ENCODE measurements around the gene ACP7. TPM values are rescaled to one million over a fixed set of nuclear protein-coding genes. Genes with fewer than 3 reads are reported as not detected.

Gene ACP7
- total RNA-seq, 2 donors from 2014 or later: 0.80 TPM; not detected in 1

DNA sequence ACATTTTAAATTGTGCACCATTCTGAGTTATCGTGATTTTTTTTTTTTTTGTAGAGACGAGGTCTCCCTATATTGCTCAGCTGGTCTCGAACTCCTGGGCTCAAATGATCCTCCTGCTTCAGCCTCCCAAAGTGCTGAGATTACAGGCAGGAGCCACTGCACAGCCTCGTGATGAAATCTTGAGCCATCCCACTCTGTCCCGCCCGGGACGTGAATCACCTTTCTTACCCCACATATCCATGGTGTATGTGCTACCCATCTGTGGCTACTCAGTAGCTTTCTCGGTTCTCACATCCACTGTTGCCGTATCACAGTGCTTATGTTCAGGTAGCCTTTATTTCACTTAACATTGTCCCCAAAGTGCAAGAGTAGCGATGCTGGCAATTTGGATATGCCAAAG, 67.9 kb downstream of the ACP7 start:
- no peak overlapping the region for H3K4me3 ChIP-seq
- intact Hi-C loops (cut with DNase I): no loop called here
- no peak for TF ChIP-seq POLR2A (IDR thresholded peaks at IDR 0.05)
- TF ChIP-seq, protein P1, sequence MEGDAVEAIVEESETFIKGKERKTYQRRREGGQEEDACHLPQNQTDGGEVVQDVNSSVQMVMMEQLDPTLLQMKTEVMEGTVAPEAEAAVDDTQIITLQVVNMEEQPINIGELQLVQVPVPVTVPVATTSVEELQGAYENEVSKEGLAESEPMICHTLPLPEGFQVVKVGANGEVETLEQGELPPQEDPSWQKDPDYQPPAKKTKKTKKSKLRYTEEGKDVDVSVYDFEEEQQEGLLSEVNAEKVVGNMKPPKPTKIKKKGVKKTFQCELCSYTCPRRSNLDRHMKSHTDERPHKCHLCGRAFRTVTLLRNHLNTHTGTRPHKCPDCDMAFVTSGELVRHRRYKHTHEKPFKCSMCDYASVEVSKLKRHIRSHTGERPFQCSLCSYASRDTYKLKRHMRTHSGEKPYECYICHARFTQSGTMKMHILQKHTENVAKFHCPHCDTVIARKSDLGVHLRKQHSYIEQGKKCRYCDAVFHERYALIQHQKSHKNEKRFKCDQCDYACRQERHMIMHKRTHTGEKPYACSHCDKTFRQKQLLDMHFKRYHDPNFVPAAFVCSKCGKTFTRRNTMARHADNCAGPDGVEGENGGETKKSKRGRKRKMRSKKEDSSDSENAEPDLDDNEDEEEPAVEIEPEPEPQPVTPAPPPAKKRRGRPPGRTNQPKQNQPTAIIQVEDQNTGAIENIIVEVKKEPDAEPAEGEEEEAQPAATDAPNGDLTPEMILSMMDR (IDR thresholded peaks at IDR 0.05): no peak
- H3K27ac ChIP-seq: no peak overlapping the region
- H3K9me3 ChIP-seq: no peaks in the 10 kb centered on the region
- no peaks in the 10 kb centered on the region for H3K36me3 ChIP-seq
- DNase-seq (ENCODE audit: low spot score): no peak
- peaks cover 29% of the 10 kb centered on the region for H3K4me1 ChIP-seq (replicated peaks)
- WGBS: 92% methylated on average over 10 of the region's 10 CpGs
- no peaks in the 10 kb centered on the region for H3K27me3 ChIP-seq (replicated peaks; ENCODE audit: insufficient read depth)

DNA sequence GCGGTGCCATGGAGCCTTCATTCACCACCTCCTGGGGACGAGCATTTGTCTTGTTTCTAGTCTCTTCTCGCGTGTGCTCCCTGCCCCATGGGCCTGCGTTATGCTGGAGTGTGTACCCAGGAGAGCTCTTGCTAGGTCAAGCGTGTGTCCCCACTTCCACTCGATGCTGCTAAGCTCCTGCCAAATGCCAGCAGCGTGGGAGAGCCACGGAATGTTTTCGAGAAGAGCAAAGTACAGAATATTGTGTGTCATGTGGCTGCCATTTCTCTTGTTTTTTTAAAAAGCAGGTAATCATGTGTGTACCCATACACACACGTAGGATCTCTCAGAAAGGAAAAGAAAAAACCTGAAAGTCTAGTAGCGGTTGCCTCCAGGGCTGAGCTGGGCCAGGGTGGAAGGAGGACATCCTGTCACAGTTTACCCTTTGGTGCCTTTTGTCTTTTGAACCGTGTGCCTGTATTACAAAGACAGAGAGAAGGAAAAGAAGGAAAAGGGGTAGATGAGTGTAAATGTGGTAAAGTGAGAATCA, 70.0 kb downstream of the ACP7 start:
- WGBS: 57% methylated on average over 13 of the region's 13 CpGs
- Histone ChIP-seq H3K27me3 (replicated peaks; ENCODE audit: insufficient read depth) (no peaks in the 10 kb centered on the region), H3K4me3 (no peak overlapping the region), H3K27ac (peak overlapping the region; percentile 66 to 74), H3K4me1 (replicated peaks) (peaks cover 36% of the 10 kb centered on the region), H3K9me3 (no peaks in the 10 kb centered on the region), H3K36me3 (no peaks in the 10 kb centered on the region)
- intact Hi-C loops (cut with DNase I): no loop called here
- no peak for DNase-seq (ENCODE audit: low spot score)
- no peak for TF ChIP-seq POLR2A (IDR thresholded peaks at IDR 0.05)
- TF ChIP-seq, protein P1 (IDR thresholded peaks at IDR 0.05): peak in 1 of 4 experiments; percentile 34
- TF ChIP-seq POLR2AphosphoS5 (IDR thresholded peaks at IDR 0.05): no peak

DNA sequence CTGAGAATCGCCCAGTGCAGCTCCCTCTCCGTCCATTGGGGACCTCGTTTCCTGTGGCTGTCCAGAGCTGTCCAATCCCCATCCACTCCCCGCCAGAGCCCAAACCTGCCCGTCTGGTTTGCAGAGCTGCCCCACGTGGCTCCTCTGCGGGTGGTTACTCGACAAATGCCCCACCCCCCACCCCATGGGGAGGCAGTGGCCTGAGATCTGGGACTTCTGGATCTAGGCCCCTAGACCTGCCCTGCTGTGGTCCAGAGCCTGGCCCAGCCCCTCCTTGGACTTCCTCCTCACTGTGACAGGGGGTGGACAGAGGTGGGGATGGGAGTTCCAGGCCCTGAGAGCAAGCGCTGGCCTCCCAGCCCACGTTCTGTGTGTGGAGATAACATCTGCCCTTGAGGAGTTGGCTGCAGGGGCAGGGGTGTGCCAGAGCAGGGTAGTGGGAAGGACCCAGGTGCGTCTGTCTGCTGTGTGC, 70.5 kb downstream of the ACP7 start:
- intact Hi-C loops (cut with DNase I): no loop called here
- no peaks in the 10 kb centered on the region for H3K9me3 ChIP-seq
- H3K4me3 ChIP-seq: no peak overlapping the region
- peak; percentile 90 for DNase-seq (ENCODE audit: low spot score)
- H3K27me3 ChIP-seq (replicated peaks; ENCODE audit: insufficient read depth): no peaks in the 10 kb centered on the region
- peaks cover 41% of the 10 kb centered on the region for H3K4me1 ChIP-seq (replicated peaks)
- TF ChIP-seq POLR2A (IDR thresholded peaks at IDR 0.05) (no peak), POLR2AphosphoS5 (IDR thresholded peaks at IDR 0.05) (peak; percentile 71)
- TF ChIP-seq, protein P1 (IDR thresholded peaks at IDR 0.05): peak in 2 of 4 experiments; percentile 3 to 44
- WGBS: 26% methylated on average over 11 of the region's 11 CpGs
- H3K27ac ChIP-seq: peak overlapping the region; percentile 66 to 74
- no peaks in the 10 kb centered on the region for H3K36me3 ChIP-seq

DNA sequence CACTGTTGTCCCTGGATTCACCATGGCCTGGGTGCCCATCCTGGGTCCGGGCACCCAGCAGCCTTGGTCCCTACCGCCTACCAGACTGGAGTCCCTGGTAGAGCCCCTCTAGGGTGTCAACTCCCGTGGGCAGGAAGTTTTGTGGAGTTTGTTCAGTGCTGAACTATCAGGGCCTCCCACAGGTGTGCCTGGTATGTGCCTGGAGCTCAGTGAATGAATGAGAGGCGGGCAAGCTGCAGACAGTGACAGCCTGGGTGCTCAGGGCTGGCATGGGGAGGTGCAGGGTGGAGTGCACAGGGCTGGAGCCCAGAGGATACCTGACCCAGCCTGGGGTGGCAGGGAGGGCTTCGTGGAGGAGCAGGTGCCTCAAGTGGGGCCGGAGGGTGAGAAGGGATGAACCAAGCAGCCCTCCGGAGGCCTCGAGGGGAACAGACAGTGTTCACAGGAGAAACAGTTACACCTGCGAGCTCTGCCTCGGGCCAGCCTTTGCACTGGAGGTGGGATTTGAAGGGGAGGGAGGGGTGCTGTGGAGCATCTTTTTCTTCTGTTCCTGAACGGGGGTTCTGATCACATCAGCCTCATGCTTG, 71.0 kb downstream of the ACP7 start:
- no peaks in the 10 kb centered on the region for H3K9me3 ChIP-seq
- TF ChIP-seq POLR2AphosphoS5 (IDR thresholded peaks at IDR 0.05): no peak
- H3K36me3 ChIP-seq: no peaks in the 10 kb centered on the region
- H3K4me3 ChIP-seq: peak overlapping the region in 1 of 2 donors; percentile 40
- intact Hi-C loops (cut with DNase I): no loop called here
- H3K27ac ChIP-seq: peak overlapping the region; percentile 66 to 74
- no peak for DNase-seq (ENCODE audit: low spot score)
- 50% methylated on average over 11 of the region's 11 CpGs for WGBS
- H3K4me1 ChIP-seq (replicated peaks): peaks cover 46% of the 10 kb centered on the region
- no peaks in the 10 kb centered on the region for H3K27me3 ChIP-seq (replicated peaks; ENCODE audit: insufficient read depth)

DNA sequence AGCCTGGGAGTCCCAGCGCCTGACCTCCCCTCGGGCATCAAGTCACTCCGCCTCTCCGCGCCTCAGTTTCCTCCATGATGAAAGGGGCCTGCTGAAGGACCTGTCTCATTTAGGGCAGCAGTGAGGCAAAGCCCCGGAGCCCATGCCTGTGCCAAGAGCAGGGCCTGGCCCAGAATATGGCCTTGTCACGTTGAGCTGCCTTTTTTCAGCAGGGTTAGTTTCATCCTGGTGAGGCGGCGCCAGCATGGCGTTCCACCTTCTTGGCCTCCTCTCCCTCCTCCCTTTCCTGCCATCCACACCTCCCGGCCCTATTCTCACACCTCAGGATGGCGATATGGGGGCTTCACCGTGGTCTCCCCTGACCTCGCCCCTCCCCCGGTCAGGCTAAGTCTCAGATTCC, 71.6 kb downstream of the ACP7 start:
- TF ChIP-seq POLR2A (IDR thresholded peaks at IDR 0.05) (no peak), POLR2AphosphoS5 (IDR thresholded peaks at IDR 0.05) (no peak)
- TF ChIP-seq, protein P1 (IDR thresholded peaks at IDR 0.05): no peak
- H3K4me3 ChIP-seq: peak overlapping the region in 1 of 2 donors; percentile 40
- no peaks in the 10 kb centered on the region for H3K9me3 ChIP-seq
- H3K27ac ChIP-seq: peak overlapping the region; percentile 66 to 74
- no peaks in the 10 kb centered on the region for H3K36me3 ChIP-seq
- DNase-seq (ENCODE audit: low spot score): no peak
- WGBS: 71% methylated on average over 14 of the region's 15 CpGs
- peaks cover 49% of the 10 kb centered on the region for H3K4me1 ChIP-seq (replicated peaks)
- intact Hi-C loops (cut with DNase I): no loop called here
- H3K27me3 ChIP-seq (replicated peaks; ENCODE audit: insufficient read depth): no peaks in the 10 kb centered on the region

All from prostate gland (tissue), 2 donors.